K562 (cell line): ENCODE data around the gene PSMC3IP. TPM values are rescaled to one million over a fixed set of nuclear protein-coding genes. Genes with fewer than 3 reads are reported as not detected.

Experiments used
- FOXM1 ChIP-seq, 2 experiments: fragments of 450-650 bp in 1 of 2; sonication (generic) in 1 of 2; formaldehyde crosslinking in 1 of 2; IDR thresholded peaks; 2 replicates each; pipeline versions ENCODE4 v1.6.1 to v1.9.0; 2017 to 2022; ENCODE audit warnings: low read depth in 2 of 2, mild to moderate bottlenecking in 2 of 2, missing genetic modification reagents in 1 of 2, moderate library complexity in 1 of 2
- HDAC2 ChIP-seq: fragments of 450-650 bp; IDR thresholded peaks from 2 replicates; pipeline ENCODE4 v1.6.1; 2016; ENCODE audit warnings: mild to moderate bottlenecking
- JUNB ChIP-seq: fragments of 450-650 bp; formaldehyde crosslinking; conservative IDR thresholded peaks from 2 replicates; pipeline ENCODE4 v1.4.0; 2020; ENCODE audit warnings: mild to moderate bottlenecking
- JUND ChIP-seq, 2 experiments: IDR thresholded peaks; 2 replicates in 1 of 2; 3 replicates in 1 of 2; pipeline ENCODE4 v1.6.1; 2011; ENCODE audit warnings: borderline replicate concordance in 2 of 2, low read depth in 2 of 2, low read length in 2 of 2, improper control_type of control experiment in 1 of 2, missing biosample characterization in 1 of 2, missing genetic modification characterization in 1 of 2, missing genetic modification reagents in 1 of 2
- KLF1 ChIP-seq: fragments of 450-650 bp; IDR thresholded peaks from 2 replicates; pipeline ENCODE4 v1.6.1; 2016; ENCODE audit warnings: missing genetic modification characterization, missing compliant biosample characterization
- LEF1 ChIP-seq: fragments of 450-650 bp; IDR thresholded peaks from 2 replicates; pipeline ENCODE4 v1.6.1; 2016; ENCODE audit warnings: mild to moderate bottlenecking
- MXI1 ChIP-seq: IDR thresholded peaks from 2 replicates; pipeline ENCODE4 v1.6.1; 2011; ENCODE audit warnings: low read depth, mild to moderate bottlenecking, improper control_type of control experiment, low read length
- NR4A1 ChIP-seq, 2 experiments: fragments of 250-450 bp in 1 of 2; fragments of 450-650 bp in 1 of 2; sonication (Bioruptor Pico) in 1 of 2; IDR thresholded peaks; 2 replicates each; pipeline versions ENCODE4 v1.4.0 to v1.6.1; 2016 to 2020; ENCODE audit warnings: mild to moderate bottlenecking in 2 of 2, missing compliant biosample characterization in 1 of 2, missing genetic modification characterization in 1 of 2, moderate library complexity in 1 of 2
- PML ChIP-seq: IDR thresholded peaks from 2 replicates; pipeline ENCODE4 v1.6.1; 2012; ENCODE audit warnings: low read length, inconsistent platforms
- RNF2 ChIP-seq: sonication (generic); IDR thresholded peaks from 2 replicates; pipeline ENCODE4 v1.6.1; 2016
- SIN3A ChIP-seq, 2 experiments: fragments of 150-350 bp in 1 of 2; IDR thresholded peaks; 2 replicates each; pipeline ENCODE4 v1.6.1; 2011 to 2016; ENCODE audit warnings: borderline replicate concordance in 2 of 2, low read depth in 2 of 2, low read length in 2 of 2, mild to moderate bottlenecking in 2 of 2, moderate library complexity in 2 of 2; ENCODE audit not compliant: control insufficient read depth in 1 of 2
- SRF ChIP-seq, 2 experiments: fragments of 250-450, 450-650 bp in 1 of 2; sonication (Bioruptor Pico) in 1 of 2; sonication (generic) in 1 of 2; formaldehyde crosslinking; IDR thresholded peaks; 2 replicates each; pipeline versions ENCODE4 v1.5.0 to v1.5.1; 2020 to 2022; ENCODE audit warnings: mild to moderate bottlenecking in 1 of 2, missing genetic modification reagents in 1 of 2
- TAL1 ChIP-seq: fragments of 450-650 bp; IDR thresholded peaks from 2 replicates; pipeline ENCODE4 v1.6.1; 2016; ENCODE audit warnings: mild to moderate bottlenecking
- ZKSCAN8 ChIP-seq: fragments of 200-800 bp; sonication (Bioruptor generic); IDR thresholded peaks from 2 replicates; pipeline ENCODE4 v1.6.1; 2016; ENCODE audit warnings: missing genetic modification characterization, missing compliant biosample characterization
- ZNF639 ChIP-seq, 2 experiments: fragments of 200-800 bp in 1 of 2; sonication (Bioruptor generic) in 1 of 2; sonication (generic) in 1 of 2; formaldehyde crosslinking in 1 of 2; IDR thresholded peaks in 1 of 2; conservative IDR thresholded peaks in 1 of 2; 2 replicates each; pipeline versions ENCODE4 v1.5.0 to v1.6.1; 2016 to 2020; ENCODE audit warnings: missing compliant biosample characterization in 1 of 2, missing genetic modification characterization in 1 of 2, missing genetic modification reagents in 1 of 2
- polyA plus RNA-seq, 8 experiments: library from polyadenylated mRNA; depleted of rRNA in 4 of 8; stranded (reverse) in 5 of 8; unstranded in 3 of 8; fragments of >200 nt; fragmentation: Nextera tagmentation in 2 of 8; fragmentation: Illumina TruSeq in 1 of 8; extraction: Ambion mirVana in 2 of 8; extraction: Trizol in 1 of 8; gene quantifications; 2 replicates each; pipeline versions ENCODE4 v1.2.1 to v1.2.3, GENCODE V29; 2011 to 2014; ENCODE audit warnings: inconsistent platforms in 1 of 8, missing spikeins in 1 of 8
- total RNA-seq, 7 experiments: library from RNA; depleted of rRNA in 6 of 7; stranded (reverse); fragments of >200 nt in 6 of 7; fragmentation: Illumina TruSeq in 2 of 7; extraction: Trizol in 2 of 7; gene quantifications; 2 replicates each; pipeline versions ENCODE4 v1.2.1 to v1.2.3, GENCODE V29; 2011 to 2021; ENCODE audit warnings: low replicate concordance in 1 of 7

PSMC3IP gene
- total and polyA plus RNA-seq, 9 of the 15 experiments (the other 6 are each of a cell fraction or from before 2014, with no cell fraction given) = 13.8 to 65.6 (median 32.8) TPM

- TF ChIP-seq ZNF639 (CRISPR knock-in tag; conservative IDR thresholded peaks at IDR 0.05 in 1 of 2, IDR thresholded peaks at IDR 0.05 in 1 of 2) (peak in 1 of 2 experiments; percentile 28; a peak in 1 of 4 replicates), ZKSCAN8 (CRISPR knock-in tag) (no peak), JUND (IDR thresholded peaks at IDR 0.05; ENCODE audit: borderline replicate concordance, low read depth, low read length) (peak; percentile 97), JUND (tag; IDR thresholded peaks at IDR 0.05; ENCODE audit: borderline replicate concordance, low read depth, low read length) (peak; percentile 96), FOXM1 (IDR thresholded peaks at IDR 0.05; ENCODE audit: low read depth) (peak; percentile 57), FOXM1 (CRISPR knock-in tag; IDR thresholded peaks at IDR 0.05; ENCODE audit: low read depth) (no peak), SIN3A (IDR thresholded peaks at IDR 0.05; ENCODE audit: borderline replicate concordance in 2 of 2, control insufficient read depth in 1 of 2, low read depth in 2 of 2, low read length in 2 of 2) (0 out of 4 replicates have a peak, but pooled peaks of 1 of the 2 experiments have one; percentile 49), HDAC2 (peak; percentile 63), KLF1 (tag) (peak; percentile 85), MXI1 (peak; percentile 37; the same call in 1 of the 2 replicates), PML (peak; percentile 89), LEF1 (peak; percentile 57; the same call in 1 of the 2 replicates), JUNB (CRISPR knock-in tag) (peak; percentile 58; the same call in 1 of the 2 replicates), SRF (CRISPR knock-in tag; IDR thresholded peaks at IDR 0.05) (0 out of 4 replicates have a peak, but pooled peaks of 1 of the 2 experiments have one; percentile 38), TAL1 (peak; percentile 89), NR4A1 (CRISPR knock-in tag; IDR thresholded peaks at IDR 0.05) (no peak), NR4A1 (tag; IDR thresholded peaks at IDR 0.05) (peak; percentile 51; the same call in 1 of the 2 replicates), RNF2 (0 out of 2 replicates have a peak, but pooled peaks have one; percentile 58)
These were observed 46.4 kb upstream of the PSMC3IP start (continued) for GRCh38 chr17:42623732-42624596.
